ENCODE data around the gene NMS. TPM values are rescaled to one million over a fixed set of nuclear protein-coding genes. Genes with fewer than 3 reads are reported as not detected.

The NMS gene
- polyA plus RNA-seq, 1 donor = not detected

- DNase-seq = no peak
These were observed 14.1 kb downstream of the NMS start for GRCh38 chr2:100484390-100484789.

GRCh38 chr2:100485396-100485795 lies 15.1 kb downstream of the NMS start:
- DNase-seq = no peak

DNA sequence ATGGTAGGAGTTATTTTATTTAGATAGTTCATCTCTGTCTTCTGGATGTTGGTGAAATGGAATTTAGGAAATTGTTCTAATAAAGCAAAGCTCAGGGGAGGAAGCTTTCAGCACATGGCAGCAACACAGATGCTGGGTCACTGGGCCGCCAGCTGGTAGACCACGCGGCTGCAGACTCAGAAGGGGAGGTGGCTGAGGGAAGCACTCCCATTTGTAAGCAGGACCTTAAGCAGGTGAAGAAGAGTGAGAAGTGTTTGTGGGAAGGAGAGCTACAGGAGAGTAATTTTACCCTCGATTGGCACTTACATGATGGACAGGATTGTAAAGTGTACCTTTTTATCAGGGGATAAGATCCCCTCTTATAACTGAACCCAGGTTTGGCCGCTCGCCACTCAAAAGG lies 24.4 kb downstream of the NMS start:
- no peak for DNase-seq

- DNase-seq = no peak
These were observed 32.5 kb downstream of the NMS start for GRCh38 chr2:100502782-100503181.

DNA sequence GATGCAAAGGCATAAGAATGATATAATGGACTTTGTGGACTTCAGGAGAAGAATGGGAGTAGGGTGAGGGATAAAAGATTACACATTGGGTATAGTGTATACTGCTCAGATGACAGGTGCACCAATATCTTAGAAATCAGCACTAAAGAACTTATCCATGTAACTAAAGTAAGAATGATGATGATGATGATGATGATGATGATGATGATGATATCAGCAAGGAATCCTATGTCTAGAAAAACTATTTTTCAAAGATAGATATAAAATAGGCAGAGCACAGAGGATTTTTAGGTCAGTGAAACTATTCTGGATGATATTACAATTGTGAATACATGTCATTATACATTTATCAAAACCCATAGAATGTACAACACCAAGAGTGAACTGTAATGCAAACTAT lies 34.3 kb downstream of the NMS start:
- no peak for DNase-seq

DNA sequence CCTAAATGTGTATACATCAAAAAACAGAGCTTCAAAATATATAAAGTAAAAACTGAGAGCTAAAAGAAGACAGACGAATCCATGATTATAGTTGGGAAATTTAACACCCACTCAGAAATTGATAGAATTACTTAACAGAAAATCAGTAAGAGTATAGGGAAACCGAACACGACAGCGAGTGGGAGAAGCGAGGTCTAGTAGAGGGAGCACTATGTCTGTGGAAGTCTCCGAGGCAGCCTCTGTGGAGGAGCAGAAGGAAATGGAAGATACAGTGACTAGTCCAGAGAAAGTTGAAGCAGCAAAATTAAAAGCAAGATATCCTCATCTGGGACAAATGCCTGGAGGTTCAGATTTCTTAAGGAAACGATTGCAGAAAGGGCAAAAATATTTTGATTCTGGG lies 38.8 kb downstream of the NMS start:
- no peak for DNase-seq

DNA sequence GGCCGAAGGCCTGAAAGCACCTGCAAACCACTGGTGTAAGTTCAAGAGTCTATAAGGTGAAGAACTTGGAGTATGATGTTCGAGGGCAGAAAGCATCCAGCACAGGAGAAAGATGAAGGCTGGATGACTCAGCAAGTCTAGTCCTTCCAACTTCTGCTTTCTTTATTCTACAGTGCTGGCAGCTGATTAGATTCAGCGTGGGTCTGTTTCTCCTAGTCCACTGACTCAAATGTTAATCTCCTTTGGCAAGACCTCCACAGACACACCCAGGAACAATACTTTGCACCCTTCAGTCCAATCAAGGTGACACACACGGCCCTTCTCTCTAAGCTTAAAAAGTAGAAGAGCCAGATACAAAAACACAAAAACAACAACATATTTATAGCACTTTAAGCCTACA lies 43.4 kb downstream of the NMS start:
- no peak for DNase-seq

DNA sequence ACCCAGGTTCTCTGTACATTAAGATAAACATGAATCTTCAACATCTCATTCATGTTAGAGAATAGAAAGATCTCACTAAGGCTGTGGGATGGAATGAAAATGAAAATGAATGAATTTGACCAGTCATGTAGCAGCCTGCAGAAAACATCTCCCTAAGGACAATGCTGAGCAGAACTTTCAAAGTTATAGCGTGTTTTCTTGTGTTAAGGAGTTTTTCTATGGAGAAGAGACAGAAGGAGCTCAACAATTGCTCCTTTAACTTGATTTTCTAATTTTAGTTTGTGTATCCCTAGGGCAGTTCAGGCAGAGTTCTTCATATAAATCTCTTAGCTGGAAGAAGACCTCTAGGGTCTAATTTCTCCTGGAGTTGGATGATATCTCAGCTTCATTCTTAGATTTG lies 47.3 kb downstream of the NMS start:
- no peak for DNase-seq

DNA sequence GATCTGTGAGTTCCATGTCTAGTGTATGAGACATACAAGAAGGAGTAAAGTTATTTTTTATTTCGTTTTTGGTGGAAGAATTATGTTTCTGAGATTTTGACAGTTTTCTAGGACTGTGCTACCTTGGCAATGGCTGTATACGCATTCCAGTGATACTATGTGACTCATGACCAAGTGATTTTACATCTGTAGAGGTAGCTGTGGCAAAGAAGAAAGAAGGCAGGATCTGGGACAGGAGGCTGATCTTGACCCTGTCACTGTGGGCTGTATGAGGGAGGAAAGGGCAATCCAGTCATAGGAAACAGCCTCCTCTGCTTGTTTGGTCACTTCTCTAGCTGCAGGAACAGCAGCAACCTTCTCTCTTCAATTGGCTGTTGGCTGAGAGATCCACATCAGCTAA lies 48.5 kb downstream of the NMS start:
- no peak for DNase-seq

DNA sequence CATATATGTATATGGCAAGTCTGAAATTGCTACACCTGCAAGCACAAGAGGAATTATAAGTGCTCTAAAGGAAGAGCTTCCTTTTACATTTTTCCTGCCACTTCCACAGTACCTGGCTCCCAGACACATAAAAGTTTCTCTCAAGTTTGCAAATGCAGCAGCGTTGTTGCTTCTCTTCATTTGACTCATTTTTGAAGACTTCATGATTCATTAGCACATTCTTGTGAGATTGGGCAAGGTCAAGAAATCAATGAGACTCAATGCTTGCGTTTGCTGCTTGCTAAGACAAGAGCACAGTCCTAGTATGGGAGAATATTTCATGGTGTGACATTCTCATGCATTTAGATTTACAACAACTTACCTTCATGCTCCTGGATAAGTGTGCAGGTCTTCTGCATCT lies 49.9 kb downstream of the NMS start:
- DNase-seq = no peak

DNA sequence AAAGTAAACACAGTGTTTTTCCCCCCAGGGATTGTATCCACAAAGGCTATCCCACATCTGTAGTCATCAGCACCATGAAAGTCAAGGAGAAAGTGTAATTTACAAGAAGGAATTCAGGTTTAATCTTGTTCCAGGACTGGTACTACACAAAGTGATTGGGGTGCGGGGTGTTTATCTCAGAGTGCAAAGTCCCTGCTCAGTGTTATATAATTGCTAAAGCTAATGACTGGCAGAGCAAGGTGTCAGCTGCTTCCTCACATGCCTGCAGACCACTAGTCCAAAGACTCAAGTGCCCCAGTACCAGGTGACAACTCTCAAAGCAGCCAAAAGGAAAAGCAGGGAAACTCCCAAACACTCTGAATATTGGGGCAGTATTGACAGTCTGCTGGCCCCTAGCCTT lies 52.1 kb downstream of the NMS start:
- DNase-seq = no peak

DNA sequence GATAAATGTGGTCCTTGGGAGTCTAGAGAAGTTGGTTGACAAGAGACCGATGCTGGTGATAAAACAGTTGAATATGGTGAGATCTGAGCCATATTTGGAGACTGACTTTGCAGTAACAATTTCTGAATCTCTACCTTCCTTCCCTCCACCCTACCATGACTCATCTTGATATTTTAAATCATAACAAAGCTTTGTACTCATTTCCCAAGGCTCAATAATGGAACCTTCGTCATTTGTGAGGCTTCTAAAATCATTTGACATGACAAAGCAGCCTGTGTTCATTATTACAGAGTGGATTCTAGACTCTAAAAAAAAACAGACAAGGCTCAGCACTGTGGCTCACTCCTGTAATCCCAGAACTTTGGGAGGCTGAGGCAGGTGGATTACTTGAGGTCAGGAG lies 54.0 kb downstream of the NMS start:
- no peak for DNase-seq

DNA sequence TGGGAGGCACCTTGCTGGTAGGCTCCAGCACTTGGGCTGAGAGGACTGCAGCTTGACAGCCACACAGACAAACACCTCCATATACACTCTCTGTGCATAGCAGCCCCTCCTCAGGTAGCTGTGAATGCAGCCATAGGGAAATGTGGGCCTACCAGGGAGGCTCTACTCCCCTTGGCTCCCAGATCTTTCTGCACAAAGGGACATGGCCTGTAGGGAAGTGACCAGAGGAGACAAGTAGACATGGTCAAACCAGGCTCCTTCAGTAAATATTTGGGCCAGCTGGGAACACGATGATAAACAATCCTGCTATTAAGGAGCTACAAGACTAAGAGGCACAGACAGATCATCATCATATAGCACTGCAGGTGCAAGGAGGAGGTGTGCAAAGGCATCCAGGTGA lies 56.6 kb downstream of the NMS start:
- DNase-seq = no peak

DNA sequence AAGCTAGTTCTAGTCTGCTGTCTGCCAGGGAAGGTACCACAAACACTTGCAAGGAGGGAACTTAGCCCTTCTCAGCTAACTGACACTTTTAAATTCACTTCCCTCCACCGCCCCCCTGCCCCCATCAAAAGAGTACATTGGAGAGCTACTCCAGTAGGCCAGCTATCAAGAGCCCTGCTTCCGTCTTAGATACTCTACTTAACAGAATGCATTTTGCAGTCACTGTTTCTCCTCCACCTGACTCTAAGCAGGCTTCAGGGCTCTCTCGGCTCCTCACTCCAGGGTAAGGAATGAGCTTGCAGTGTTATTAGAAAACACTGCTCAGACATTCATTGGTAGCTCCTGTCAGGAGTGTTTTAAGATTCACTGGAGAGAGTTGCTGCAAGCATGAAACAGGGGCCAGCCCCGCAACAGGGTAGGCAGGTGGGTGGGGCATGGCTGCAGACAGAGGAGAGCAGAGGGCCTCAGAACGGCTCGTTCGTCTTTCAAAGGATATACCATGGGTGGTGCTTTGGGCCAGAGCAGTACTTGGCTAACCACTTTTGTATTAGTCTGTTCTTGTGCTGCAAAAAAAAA lies 57.2 kb downstream of the NMS start:
- DNase-seq = no peak

DNA sequence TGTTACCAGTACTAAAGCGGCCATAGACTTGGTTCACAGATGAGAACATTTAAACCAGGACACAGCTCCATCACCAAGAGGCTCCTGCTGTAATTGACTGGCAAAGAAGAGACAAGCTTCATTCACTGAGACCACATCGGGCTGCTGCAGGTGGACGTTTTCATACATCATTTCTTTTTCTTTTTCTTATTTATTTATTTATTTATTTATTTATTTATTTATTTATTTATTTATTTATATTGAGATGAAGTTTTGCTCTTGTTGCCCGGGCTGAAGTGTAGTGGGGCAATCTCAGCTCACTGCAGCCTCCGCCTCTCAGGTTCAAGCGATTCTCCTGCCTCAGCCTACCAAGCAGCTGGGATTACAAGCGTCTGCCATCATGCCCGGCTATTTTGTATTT lies 58.9 kb downstream of the NMS start:
- no peak for DNase-seq

DNA sequence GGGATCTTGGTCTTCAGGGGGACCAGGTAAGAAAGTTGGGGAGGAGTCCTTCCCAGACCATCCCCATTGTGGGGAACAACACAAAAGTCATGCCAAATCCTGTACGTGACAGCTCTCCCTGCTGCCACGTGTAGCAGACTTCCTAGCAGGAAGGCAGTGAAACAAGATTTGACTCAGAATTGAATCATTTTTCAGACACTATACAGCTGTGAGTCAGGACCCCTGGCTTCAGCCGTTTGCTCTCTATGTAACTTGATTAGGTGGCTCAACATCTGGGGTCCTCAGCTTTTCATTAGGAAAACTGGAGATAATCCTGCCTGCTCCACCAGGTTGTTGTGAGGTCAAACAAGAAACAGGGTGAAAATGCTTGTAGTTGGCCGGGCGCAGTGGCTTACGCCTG lies 59.6 kb downstream of the NMS start:
- no peak for DNase-seq

Other genes starting within 250 kb of the NMS start
- gene LONRF2, start 148.0 kb upstream of the NMS start, polyA plus RNA-seq (ENCODE audit: insufficient read length) = 4.7 TPM
- 22.0 TPM for gene CHST10, start 52.8 kb upstream of the NMS start, polyA plus RNA-seq (ENCODE audit: insufficient read length)
- gene PDCL3, start 92.5 kb downstream of the NMS start, polyA plus RNA-seq (ENCODE audit: insufficient read length) = 32.1 TPM

All from left kidney (tissue), 2 donors.